Hepatocyte (in vitro differentiated cells): ENCODE data around the gene AFAP1L2. TPM values are rescaled to one million over a fixed set of nuclear protein-coding genes. Genes with fewer than 3 reads are reported as not detected.

Experiments used
- DNase-seq: peaks from one replicate; pipeline ENCODE4 v3.0.0-alpha.2; 2016; ENCODE audit warnings: low spot score
- H2AFZ ChIP-seq: fragments of 200-600 bp; sonication (generic); 2 replicates; pipeline ENCODE4 v1.6.0; 2016; ENCODE audit warnings: antibody characterized with exemption, mild to moderate bottlenecking
- H3K27ac ChIP-seq: fragments of 200-600 bp; sonication (generic); 2 replicates; pipeline ENCODE4 v1.5.1; 2016; ENCODE audit warnings: mild to moderate bottlenecking
- H3K27me3 ChIP-seq: fragments of 200-600 bp; sonication (generic); 2 replicates; pipeline ENCODE4 v1.6.1; 2016
- H3K36me3 ChIP-seq: fragments of 200-600 bp; sonication (generic); replicated peaks from 2 replicates; pipeline ENCODE4 v1.5.1; 2016; ENCODE audit warnings: low read depth; ENCODE audit not compliant: insufficient read depth
- H3K4me1 ChIP-seq: fragments of 200-600 bp; sonication (generic); 2 replicates; pipeline ENCODE4 v1.5.1; 2016; ENCODE audit warnings: mild to moderate bottlenecking, moderate library complexity; ENCODE audit not compliant: insufficient read depth
- H3K4me2 ChIP-seq: fragments of 200-600 bp; sonication (generic); 2 replicates; pipeline ENCODE4 v1.6.0; 2016
- H3K4me3 ChIP-seq: fragments of 200-600 bp; sonication (generic); 2 replicates; pipeline ENCODE4 v1.5.1; 2016; ENCODE audit warnings: mild to moderate bottlenecking
- H3K79me2 ChIP-seq: fragments of 200-600 bp; sonication (generic); 2 replicates; pipeline ENCODE4 v1.6.0; 2017; ENCODE audit warnings: mild to moderate bottlenecking
- H3K9me2 ChIP-seq: fragments of 200-600 bp; sonication (generic); replicated peaks from 2 replicates; pipeline ENCODE4 v1.6.0; 2017; ENCODE audit warnings: mild to moderate bottlenecking; ENCODE audit not compliant: insufficient read depth
- H3K9me3 ChIP-seq: fragments of 200-600 bp; sonication (generic); 2 replicates; pipeline ENCODE4 v1.5.1; 2016; ENCODE audit warnings: low read depth, mild to moderate bottlenecking
- H4K20me1 ChIP-seq: fragments of 200-600 bp; sonication (generic); 2 replicates; pipeline ENCODE4 v1.6.0; 2016; ENCODE audit warnings: mild to moderate bottlenecking; ENCODE audit not compliant: insufficient read depth, poor library complexity, severe bottlenecking
- EZH2 ChIP-seq: fragments of 200-600 bp; sonication (generic); IDR thresholded peaks from 2 replicates; pipeline ENCODE4 v1.6.1; 2016; ENCODE audit warnings: antibody characterized with exemption, mild to moderate bottlenecking, borderline replicate concordance
- EZH2phosphoT487 ChIP-seq: fragments of 200-600 bp; sonication (generic); IDR thresholded peaks from one replicate; pipeline ENCODE4 v1.6.1; 2018; ENCODE audit warnings: antibody characterized with exemption, mild to moderate bottlenecking, low read depth, moderate library complexity; ENCODE audit not compliant: unreplicated experiment, severe bottlenecking
- WGBS: methylation state at CpG from one replicate; pipeline ENCODE4 v1.1.6; 2016; ENCODE audit warnings: low lambda C conversion rate; ENCODE audit errors: missing lambda C conversion rate; 5-methylcytosine and 5-hydroxymethylcytosine counted together
- polyA plus RNA-seq: library from polyadenylated mRNA; unstranded; fragments of >200 nt; fragmentation: Nextera tagmentation; extraction: Ambion mirVana; gene quantifications from 2 replicates; pipeline ENCODE4 v1.2.1, GENCODE V29; 2016
- total RNA-seq: library from RNA; depleted of rRNA; stranded (reverse); fragments of >200 nt; gene quantifications from 2 replicates; pipeline ENCODE4 v1.2.3, GENCODE V29; 2014
- TF ChIP-seq, protein P1 (sequence below): fragments of 200-600 bp; sonication (generic); IDR thresholded peaks from 2 replicates; pipeline ENCODE4 v1.5.1; 2016; ENCODE audit warnings: antibody characterized with exemption, mild to moderate bottlenecking; ENCODE audit not compliant: poor library complexity

Gene AFAP1L2
- total and polyA plus RNA-seq, 2 experiments from 2014 or later, result 6.1 to 9.6 TPM

GRCh38 chr10:114362826-114363355, 41.4 kb downstream of the AFAP1L2 start:
- no peaks in the 10 kb centered on the region for H3K27me3 ChIP-seq
- WGBS, result 85% methylated on average over 16 of the region's 16 CpGs
- H3K36me3 ChIP-seq, result no peaks in the 10 kb centered on the region
- no peak overlapping the region for H3K27ac ChIP-seq
- peaks cover 13% of the 10 kb centered on the region for H3K4me1 ChIP-seq
- no peak overlapping the region for H2AFZ ChIP-seq
- no peaks in the 10 kb centered on the region for H4K20me1 ChIP-seq
- no peak overlapping the region for H3K4me2 ChIP-seq
- no peak overlapping the region for H3K4me3 ChIP-seq
- DNase-seq, result no peak
- no peaks in the 10 kb centered on the region for H3K9me3 ChIP-seq
- TF ChIP-seq, protein P1, sequence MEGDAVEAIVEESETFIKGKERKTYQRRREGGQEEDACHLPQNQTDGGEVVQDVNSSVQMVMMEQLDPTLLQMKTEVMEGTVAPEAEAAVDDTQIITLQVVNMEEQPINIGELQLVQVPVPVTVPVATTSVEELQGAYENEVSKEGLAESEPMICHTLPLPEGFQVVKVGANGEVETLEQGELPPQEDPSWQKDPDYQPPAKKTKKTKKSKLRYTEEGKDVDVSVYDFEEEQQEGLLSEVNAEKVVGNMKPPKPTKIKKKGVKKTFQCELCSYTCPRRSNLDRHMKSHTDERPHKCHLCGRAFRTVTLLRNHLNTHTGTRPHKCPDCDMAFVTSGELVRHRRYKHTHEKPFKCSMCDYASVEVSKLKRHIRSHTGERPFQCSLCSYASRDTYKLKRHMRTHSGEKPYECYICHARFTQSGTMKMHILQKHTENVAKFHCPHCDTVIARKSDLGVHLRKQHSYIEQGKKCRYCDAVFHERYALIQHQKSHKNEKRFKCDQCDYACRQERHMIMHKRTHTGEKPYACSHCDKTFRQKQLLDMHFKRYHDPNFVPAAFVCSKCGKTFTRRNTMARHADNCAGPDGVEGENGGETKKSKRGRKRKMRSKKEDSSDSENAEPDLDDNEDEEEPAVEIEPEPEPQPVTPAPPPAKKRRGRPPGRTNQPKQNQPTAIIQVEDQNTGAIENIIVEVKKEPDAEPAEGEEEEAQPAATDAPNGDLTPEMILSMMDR, result no peak
- TF ChIP-seq EZH2 (no peak), EZH2phosphoT487 (no peak)
- no peaks in the 10 kb centered on the region for H3K9me2 ChIP-seq
- no peaks in the 10 kb centered on the region for H3K79me2 ChIP-seq

DNA sequence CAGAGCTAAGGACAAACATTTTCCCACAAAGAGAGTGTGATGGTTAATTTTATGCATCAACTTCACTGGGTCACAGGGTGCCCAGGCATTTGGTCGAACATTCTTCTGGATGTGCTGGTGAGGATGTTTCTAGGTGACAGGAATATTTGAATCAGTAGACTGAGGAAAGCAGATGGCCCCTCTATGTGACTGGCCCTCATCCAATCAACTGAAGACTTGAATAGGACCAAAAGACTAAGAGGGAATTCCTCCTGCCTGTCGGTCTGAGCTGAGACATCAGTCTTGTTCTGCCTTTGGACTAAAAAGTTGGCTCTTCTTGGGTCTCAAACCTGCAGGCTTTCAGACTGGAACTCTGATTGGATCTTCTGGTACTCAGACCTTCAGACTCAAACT, 44.4 kb downstream of the AFAP1L2 start:
- no peak for DNase-seq
- Histone ChIP-seq H4K20me1 (no peaks in the 10 kb centered on the region), H3K9me2 (no peaks in the 10 kb centered on the region), H3K4me3 (no peak overlapping the region), H3K36me3 (no peaks in the 10 kb centered on the region), H3K4me2 (no peak overlapping the region), H3K9me3 (no peaks in the 10 kb centered on the region), H2AFZ (no peak overlapping the region), H3K27me3 (no peaks in the 10 kb centered on the region), H3K27ac (no peak overlapping the region), H3K79me2 (no peaks in the 10 kb centered on the region), H3K4me1 (peaks cover 9% of the 10 kb centered on the region)
- TF ChIP-seq EZH2 (no peak), EZH2phosphoT487 (no peak)
- TF ChIP-seq, protein P1, result no peak
- 89% methylated on average over 2 of the region's 2 CpGs for WGBS

GRCh38 chr10:114359041-114359952, 45.0 kb downstream of the AFAP1L2 start:
- no peak overlapping the region for H3K27ac ChIP-seq
- no peaks in the 10 kb centered on the region for H4K20me1 ChIP-seq
- TF ChIP-seq, protein P1, result no peak
- TF ChIP-seq EZH2 (no peak), EZH2phosphoT487 (no peak)
- no peaks in the 10 kb centered on the region for H3K36me3 ChIP-seq
- no peaks in the 10 kb centered on the region for H3K79me2 ChIP-seq
- no peak for DNase-seq
- no peaks in the 10 kb centered on the region for H3K9me2 ChIP-seq
- H3K4me2 ChIP-seq, result no peak overlapping the region
- WGBS, result 76% methylated on average over 3 of the region's 3 CpGs
- no peak overlapping the region for H3K4me3 ChIP-seq
- H2AFZ ChIP-seq, result no peak overlapping the region
- H3K9me3 ChIP-seq, result no peaks in the 10 kb centered on the region
- no peaks in the 10 kb centered on the region for H3K27me3 ChIP-seq
- H3K4me1 ChIP-seq, result peaks cover 9% of the 10 kb centered on the region
